ENCODE data around the gene GIMAP8. TPM values are rescaled to one million over a fixed set of nuclear protein-coding genes. Genes with fewer than 3 reads are reported as not detected.
A peak's percentile ranks its signal among the peaks of the same experiment; 100 is the strongest.
"Not testable (repeated sequence)": the region's sequence is repeated elsewhere in the genome, so short reads cannot be mapped to it uniquely, and the experiment has no call there.

GIMAP8 gene
- total RNA-seq, 1 donor from 2014 or later, result 42.3 TPM

DNA sequence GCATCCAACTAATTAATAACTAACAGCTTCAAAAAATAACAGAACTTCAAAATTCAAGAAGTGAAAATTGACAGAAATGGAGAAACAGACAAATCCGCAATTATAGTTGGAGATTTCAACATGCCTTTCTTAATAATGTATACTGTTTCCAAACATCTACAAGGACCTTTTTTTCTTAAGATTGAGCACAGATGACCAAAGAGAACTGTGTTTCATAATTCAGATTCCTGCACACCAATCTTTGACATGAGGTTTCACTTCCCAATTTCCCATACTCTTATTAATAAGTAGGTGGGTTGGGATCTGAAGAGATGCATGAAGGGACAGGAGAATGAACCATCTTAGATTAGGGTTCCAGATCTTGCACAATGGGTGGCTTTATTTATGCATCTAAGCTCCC is 39.4 kb downstream of the GIMAP8 start:
- TF ChIP-seq, protein P1, sequence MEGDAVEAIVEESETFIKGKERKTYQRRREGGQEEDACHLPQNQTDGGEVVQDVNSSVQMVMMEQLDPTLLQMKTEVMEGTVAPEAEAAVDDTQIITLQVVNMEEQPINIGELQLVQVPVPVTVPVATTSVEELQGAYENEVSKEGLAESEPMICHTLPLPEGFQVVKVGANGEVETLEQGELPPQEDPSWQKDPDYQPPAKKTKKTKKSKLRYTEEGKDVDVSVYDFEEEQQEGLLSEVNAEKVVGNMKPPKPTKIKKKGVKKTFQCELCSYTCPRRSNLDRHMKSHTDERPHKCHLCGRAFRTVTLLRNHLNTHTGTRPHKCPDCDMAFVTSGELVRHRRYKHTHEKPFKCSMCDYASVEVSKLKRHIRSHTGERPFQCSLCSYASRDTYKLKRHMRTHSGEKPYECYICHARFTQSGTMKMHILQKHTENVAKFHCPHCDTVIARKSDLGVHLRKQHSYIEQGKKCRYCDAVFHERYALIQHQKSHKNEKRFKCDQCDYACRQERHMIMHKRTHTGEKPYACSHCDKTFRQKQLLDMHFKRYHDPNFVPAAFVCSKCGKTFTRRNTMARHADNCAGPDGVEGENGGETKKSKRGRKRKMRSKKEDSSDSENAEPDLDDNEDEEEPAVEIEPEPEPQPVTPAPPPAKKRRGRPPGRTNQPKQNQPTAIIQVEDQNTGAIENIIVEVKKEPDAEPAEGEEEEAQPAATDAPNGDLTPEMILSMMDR (IDR thresholded peaks at IDR 0.05), result no peak
- ATAC-seq, result peak; percentile 71

GRCh38 chr7:150493442-150493841 is 43.0 kb downstream of the GIMAP8 start:
- DNase-seq; H3K9me3 ChIP-seq; H3K27ac ChIP-seq; H3K4me3 ChIP-seq; H3K27me3 ChIP-seq; H3K4me1 ChIP-seq; H3K36me3 ChIP-seq; ATAC-seq; intact Hi-C loops (cut with DNase I): not testable (repeated sequence)

More for the DNA sequence above, 39.4 kb downstream of the GIMAP8 start:
- Histone ChIP-seq H3K9me3 (no peaks in the 10 kb centered on the region), H3K27ac (no peak overlapping the region), H3K4me1 (no peaks in the 10 kb centered on the region), H3K27me3 (no peaks in the 10 kb centered on the region), H3K36me3 (no peaks in the 10 kb centered on the region), H3K4me3 (no peak overlapping the region)
- DNase-seq, result no peak
- intact Hi-C loops (cut with DNase I), result no loop called here

- intact Hi-C loops (cut with DNase I), result no loop called here
- ATAC-seq, result peak; percentile 23
- H3K27me3 ChIP-seq, result no peaks in the 10 kb centered on the region
- peak overlapping the region; percentile 14 for H3K27ac ChIP-seq
- DNase-seq, result no peak
- H3K4me3 ChIP-seq, result no peak overlapping the region
- H3K9me3 ChIP-seq, result no peaks in the 10 kb centered on the region
- TF ChIP-seq, protein P1 (IDR thresholded peaks at IDR 0.05), result no peak
- H3K36me3 ChIP-seq, result no peaks in the 10 kb centered on the region
- peaks cover 17% of the 10 kb centered on the region for H3K4me1 ChIP-seq
Observed at GRCh38 chr7:150502519-150502918, 52.1 kb downstream of the GIMAP8 start.

GRCh38 chr7:150503155-150503554 is 52.7 kb downstream of the GIMAP8 start:
- peak overlapping the region; percentile 47 for H3K27ac ChIP-seq
- intact Hi-C loops (cut with DNase I), result no loop called here
- H3K4me3 ChIP-seq, result no peak overlapping the region
- no peak for DNase-seq
- TF ChIP-seq, protein P1 (IDR thresholded peaks at IDR 0.05), result no peak
- H3K4me1 ChIP-seq, result peaks cover 17% of the 10 kb centered on the region
- no peaks in the 10 kb centered on the region for H3K36me3 ChIP-seq
- H3K27me3 ChIP-seq, result no peaks in the 10 kb centered on the region
- ATAC-seq, result no peak
- H3K9me3 ChIP-seq, result no peaks in the 10 kb centered on the region

GRCh38 chr7:150503581-150503980 is 53.2 kb downstream of the GIMAP8 start:
- TF ChIP-seq, protein P1 (IDR thresholded peaks at IDR 0.05), result no peak
- DNase-seq (no peak), ATAC-seq (no peak)
- intact Hi-C loops (cut with DNase I), result no loop called here
- H3K9me3 ChIP-seq, result no peaks in the 10 kb centered on the region
- no peak overlapping the region for H3K27ac ChIP-seq
- H3K36me3 ChIP-seq, result no peaks in the 10 kb centered on the region
- no peak overlapping the region for H3K4me3 ChIP-seq
- peaks cover 17% of the 10 kb centered on the region for H3K4me1 ChIP-seq
- H3K27me3 ChIP-seq, result no peaks in the 10 kb centered on the region

DNA sequence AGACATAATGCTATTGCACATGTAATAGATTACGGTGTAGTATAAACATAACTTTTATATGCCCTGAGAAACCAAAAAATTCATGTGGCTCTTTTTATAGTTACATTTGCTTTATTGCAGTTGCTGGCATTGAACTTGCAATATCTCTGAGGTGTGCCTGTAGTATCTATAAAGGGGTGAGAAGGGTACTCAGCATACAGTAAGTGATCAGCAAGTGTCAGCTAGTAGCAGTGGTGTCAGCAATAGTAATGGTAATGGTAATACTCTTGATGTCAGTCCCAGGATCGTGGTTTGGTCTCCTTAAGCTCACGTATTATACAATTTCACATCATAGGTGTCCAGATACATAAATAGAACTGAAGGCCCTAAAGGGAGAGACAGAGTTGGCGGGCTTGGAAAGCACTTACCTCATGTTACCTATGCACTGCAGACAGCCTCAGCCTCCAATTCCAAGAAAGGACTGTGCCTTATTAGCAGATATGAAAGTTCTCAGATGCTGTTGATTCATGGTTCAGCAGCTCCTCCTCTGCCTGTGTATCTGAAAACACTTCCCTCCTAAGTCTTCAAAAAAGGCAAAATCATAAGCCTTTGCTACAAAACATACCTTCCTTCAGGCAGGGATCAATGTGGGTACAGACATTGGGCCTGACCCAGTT is 57.6 kb downstream of the GIMAP8 start:
- H3K27me3 ChIP-seq, result no peaks in the 10 kb centered on the region
- ATAC-seq (no peak), DNase-seq (no peak)
- intact Hi-C loops (cut with DNase I), result no loop called here
- peaks cover 8% of the 10 kb centered on the region for H3K4me1 ChIP-seq
- no peak overlapping the region for H3K4me3 ChIP-seq
- no peaks in the 10 kb centered on the region for H3K36me3 ChIP-seq
- no peak overlapping the region for H3K27ac ChIP-seq
- no peaks in the 10 kb centered on the region for H3K9me3 ChIP-seq
- TF ChIP-seq, protein P1 (IDR thresholded peaks at IDR 0.05), result no peak
